ENCODE results near the gene PTPN7.
"Not testable (repeated sequence)": the region's sequence is repeated elsewhere in the genome, so short reads cannot be mapped to it uniquely, and the experiment has no call there.

Gene PTPN7

DNA sequence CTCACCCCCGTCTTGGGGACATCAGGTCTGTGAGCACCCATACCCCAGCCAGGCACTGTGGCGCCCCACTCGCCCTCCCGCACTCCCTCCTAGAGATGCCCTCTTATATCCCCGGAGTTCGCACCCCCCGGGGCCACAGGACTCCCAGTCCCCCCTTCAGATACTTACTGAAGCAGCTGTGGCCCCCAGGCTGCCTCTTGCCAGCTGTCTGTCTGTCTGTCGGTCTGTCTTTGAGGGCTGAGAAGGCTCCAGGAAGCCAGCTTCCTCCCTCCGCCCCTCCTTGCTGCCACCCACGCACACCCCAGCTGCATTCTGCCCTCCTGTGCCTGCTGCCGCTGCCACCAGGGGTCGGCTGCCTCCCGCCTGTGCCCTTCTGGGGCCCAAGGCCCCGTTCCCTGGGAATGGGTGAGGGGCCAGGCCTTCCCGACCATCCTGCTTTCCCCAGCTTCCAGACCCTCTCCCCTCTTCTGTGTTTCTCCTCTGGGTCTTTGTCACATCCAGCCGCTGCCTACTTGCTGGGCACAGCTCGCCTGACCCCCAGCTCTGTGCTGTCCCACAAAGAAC is at the start of gene PTPN7:
Gene PTPN7 (minus strand): TSS at position 226 of the 564 bp plus-strand sequence. CDS start 1,200 bp downstream, outside the sequence.
- in situ Hi-C loops (cut with MboI; ENCODE audit: low sequenced_read_pairs) = no loop called here

- in situ Hi-C loops (cut with MboI; ENCODE audit: low sequenced_read_pairs) = no loop called here
Measured at GRCh38 chr1:202208351-202208857, 48.0 kb upstream of the PTPN7 start.

GRCh38 chr1:202207292-202207691 is 46.9 kb upstream of the PTPN7 start:
- in situ Hi-C loops (cut with MboI; ENCODE audit: low sequenced_read_pairs) = no loop called here

DNA sequence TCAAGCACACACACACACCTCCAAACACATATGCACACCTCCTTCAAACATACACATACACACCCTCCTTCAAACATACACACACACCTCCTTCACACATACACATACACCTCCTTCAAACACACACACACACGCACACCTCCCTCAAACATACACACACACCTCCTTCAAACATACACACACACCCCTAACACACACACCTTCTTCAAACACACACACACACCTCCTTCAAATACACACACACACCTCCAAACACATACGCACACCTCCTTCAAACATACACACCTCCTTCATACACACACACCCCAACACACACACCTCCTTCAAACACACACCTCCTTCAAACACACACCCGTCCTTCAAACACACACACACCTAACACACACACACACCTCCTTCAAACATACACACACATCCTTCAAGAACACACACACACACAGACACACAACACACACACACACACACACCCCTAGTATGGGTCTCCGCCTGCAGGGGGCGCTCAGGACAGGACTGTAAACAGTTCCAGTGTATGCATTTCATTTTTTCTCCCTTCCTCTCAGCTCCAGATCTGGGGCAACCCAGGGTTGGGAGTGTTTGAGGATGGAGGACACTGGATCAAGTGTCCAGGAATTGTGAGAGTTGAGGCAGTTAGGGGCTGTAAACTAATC is 45.3 kb upstream of the PTPN7 start:
- in situ Hi-C loops (cut with MboI; ENCODE audit: low sequenced_read_pairs) = no loop called here

- in situ Hi-C loops (cut with MboI; ENCODE audit: low sequenced_read_pairs) = no loop called here
Measured at GRCh38 chr1:202204065-202204464, 43.7 kb upstream of the PTPN7 start.

GRCh38 chr1:202203238-202204039 is 43.0 kb upstream of the PTPN7 start:
- in situ Hi-C loops (cut with MboI; ENCODE audit: low sequenced_read_pairs) = no loop called here

- in situ Hi-C loops (cut with MboI; ENCODE audit: low sequenced_read_pairs) = no loop called here
Measured at GRCh38 chr1:202202500-202203168, 42.2 kb upstream of the PTPN7 start.

DNA sequence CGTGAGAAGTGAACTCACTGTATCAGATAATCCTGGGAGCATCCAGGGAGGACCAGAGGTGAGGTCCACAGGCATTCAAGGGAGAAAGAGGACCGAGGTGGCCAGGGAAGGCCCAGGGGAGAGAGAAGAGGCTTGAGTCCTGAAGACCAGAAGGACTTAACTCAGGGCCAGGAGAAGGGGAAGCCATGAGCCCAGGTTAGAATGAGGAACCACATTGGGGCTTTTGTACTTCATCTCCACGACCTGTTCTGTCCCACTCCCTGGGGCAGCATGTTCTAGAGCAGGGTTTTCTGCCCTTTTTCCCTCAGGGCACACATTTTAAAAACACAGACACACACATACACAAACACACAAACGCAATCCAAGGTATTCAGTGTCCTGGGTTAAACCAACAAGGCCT is 41.6 kb upstream of the PTPN7 start:
- in situ Hi-C loops (cut with MboI; ENCODE audit: low sequenced_read_pairs) = no loop called here

DNA sequence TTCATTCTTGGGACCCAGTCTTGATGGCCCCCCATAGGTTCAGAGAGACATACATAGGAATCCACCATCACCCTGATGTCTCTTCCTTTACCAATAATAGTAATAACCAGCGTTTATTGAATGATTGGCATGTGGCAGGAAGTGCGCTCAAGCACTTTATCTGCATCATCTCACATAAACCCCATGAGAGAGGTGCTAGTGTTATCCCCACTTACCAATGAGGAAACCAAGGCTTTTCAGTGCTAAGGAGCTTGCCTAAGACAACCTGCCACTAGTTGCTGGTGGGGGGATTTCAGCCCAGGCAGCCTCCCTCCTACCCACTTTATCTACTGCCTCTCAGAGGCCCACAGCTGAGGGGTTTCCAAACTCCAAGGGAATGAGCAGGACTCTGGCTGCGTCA is 40.9 kb upstream of the PTPN7 start:
- in situ Hi-C loops (cut with MboI; ENCODE audit: low sequenced_read_pairs) = no loop called here

- in situ Hi-C loops (cut with MboI; ENCODE audit: low sequenced_read_pairs) = no loop called here
Measured at GRCh38 chr1:202200669-202201068, 40.3 kb upstream of the PTPN7 start.

DNA sequence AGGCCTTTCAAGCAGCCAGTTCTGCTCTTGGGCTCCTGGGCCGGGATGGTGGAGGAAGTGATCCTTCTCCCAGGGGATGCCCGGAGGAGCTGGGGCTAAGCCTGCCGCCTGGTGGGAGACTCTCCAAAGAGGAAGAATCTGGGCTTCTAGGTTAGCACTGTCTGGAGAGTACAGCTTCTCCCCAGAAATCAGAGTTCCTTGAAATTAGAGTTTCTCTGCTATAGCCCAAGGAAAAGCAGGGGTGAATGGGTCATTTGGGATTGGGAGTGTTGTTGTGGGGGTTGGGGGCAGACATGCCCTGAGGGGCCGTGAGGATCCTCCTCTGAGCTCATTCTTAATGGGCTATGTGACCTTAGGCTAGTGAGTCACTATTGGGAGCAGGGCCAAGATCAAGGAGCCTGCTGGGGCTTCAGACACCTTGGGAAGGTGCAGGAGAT is 39.7 kb upstream of the PTPN7 start:
- in situ Hi-C loops (cut with MboI; ENCODE audit: low sequenced_read_pairs) = no loop called here

GRCh38 chr1:202199040-202199889 is 38.9 kb upstream of the PTPN7 start:
- in situ Hi-C loops (cut with MboI; ENCODE audit: low sequenced_read_pairs) = no loop called here

DNA sequence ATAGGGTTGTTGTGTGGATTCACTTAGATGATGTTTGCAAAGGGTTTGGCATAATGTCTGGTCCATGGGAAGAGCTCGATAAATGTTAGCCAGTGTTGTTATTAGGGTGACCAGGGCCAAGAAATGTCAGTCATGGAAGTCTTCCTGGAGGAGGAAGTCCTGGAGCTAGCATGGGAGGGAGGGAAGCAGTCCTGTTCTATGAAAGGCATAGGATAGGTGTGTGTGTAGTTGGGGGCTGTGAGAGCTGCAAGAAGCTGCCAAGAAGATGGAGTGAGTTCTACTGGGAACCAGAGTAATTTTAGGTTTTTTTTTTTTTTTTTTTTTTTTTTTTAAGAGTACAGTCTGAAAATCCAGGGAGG is 37.9 kb upstream of the PTPN7 start:
- in situ Hi-C loops (cut with MboI; ENCODE audit: low sequenced_read_pairs) = no loop called here

DNA sequence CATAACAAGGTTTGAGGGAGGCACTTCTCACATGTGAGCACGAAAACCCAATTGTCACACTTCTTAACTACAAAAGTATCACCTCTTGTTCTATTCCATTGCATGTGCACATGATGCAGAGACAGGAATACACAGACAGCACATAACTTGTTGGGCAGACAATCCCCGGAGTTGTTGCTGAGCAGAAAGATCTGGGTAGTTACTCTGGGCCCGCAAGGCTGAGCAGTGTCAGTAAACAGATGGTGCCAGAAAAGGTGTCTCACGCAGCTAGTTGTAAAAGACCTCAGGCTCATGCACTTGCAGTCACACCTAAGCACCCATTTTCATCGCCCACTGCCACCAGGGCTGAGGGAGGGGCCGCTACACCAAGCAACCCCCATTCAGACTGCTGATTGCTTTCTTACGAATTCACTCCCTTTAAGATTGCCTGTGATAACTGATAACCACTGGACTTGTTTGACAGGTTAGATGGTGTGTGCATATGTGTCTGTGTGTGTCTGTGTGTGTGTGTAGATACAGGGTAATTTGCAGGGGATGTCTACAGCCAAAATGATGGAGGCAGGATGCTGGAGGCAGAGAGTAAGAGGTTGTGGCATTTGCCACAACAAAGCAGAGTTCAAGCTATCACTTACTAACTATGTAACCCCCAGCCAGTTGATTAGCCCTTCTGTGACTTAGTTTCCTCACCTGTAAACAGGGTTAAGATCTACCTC is 37.4 kb upstream of the PTPN7 start:
- in situ Hi-C loops (cut with MboI; ENCODE audit: low sequenced_read_pairs) = no loop called here

DNA sequence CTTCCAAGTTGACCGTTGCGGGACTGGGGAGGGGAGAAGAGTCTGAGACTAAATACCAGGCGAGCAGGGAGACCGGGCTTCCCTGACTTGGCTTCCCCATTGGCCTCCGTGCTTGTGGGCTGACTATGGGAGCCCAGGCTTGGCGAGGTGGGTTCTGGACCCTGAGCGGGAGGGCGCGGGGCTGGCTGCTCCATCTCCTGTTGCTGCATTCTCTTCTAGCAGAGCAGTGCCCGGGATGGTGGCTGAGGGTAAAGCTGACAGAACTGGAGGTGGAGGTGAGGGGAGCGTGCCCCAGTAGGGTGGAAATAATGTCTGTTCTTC is 33.9 kb upstream of the PTPN7 start:
- in situ Hi-C loops (cut with MboI; ENCODE audit: low sequenced_read_pairs) = no loop called here

DNA sequence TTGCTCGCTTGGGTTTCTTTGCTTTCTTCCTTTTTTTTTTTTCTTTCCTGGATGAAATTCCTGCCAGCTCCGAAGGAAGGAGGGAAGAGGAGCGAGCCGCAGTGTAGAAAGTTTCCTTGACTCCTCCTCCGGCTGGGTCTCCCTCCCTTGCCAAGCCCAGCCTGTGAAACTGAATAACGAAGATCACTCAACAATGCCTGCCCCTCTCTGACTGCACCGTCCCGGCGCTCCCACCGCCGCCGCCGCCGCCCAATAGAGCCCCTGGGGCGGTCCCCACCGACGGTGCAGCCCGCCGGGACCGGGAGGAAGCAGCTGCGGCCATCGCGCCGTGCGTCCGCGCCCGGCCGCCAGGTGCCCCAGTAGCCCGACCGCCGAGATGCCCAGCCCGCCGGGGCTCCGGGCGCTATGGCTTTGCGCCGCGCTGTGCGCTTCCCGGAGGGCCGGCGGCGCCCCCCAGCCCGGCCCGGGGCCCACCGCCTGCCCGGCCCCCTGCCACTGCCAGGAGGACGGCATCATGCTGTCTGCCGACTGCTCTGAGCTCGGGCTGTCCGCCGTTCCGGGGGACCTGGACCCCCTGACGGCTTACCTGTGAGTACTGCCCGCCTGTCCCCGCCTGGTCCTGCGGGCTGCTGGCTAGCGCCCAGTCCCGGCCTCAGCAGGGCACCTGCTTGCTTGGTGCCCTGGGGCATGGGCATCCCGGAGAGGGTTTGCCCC is 33.4 kb upstream of the PTPN7 start, which contains the start of gene LGR6:
Gene LGR6 (plus strand): TSS at position 186 of the 714 bp plus-strand sequence. CDS start 191 bp downstream, at position 377.
- in situ Hi-C loops (cut with MboI; ENCODE audit: low sequenced_read_pairs) = no loop called here

GRCh38 chr1:202192770-202193613 is 32.6 kb upstream of the PTPN7 start:
- in situ Hi-C loops (cut with MboI; ENCODE audit: low sequenced_read_pairs) = no loop called here

- in situ Hi-C loops (cut with MboI; ENCODE audit: low sequenced_read_pairs) = not testable (repeated sequence)
Measured at GRCh38 chr1:202191391-202191790, 31.0 kb upstream of the PTPN7 start.
